Measurements from ENCODE around the gene B3GNT7.

Gene B3GNT7

DNA sequence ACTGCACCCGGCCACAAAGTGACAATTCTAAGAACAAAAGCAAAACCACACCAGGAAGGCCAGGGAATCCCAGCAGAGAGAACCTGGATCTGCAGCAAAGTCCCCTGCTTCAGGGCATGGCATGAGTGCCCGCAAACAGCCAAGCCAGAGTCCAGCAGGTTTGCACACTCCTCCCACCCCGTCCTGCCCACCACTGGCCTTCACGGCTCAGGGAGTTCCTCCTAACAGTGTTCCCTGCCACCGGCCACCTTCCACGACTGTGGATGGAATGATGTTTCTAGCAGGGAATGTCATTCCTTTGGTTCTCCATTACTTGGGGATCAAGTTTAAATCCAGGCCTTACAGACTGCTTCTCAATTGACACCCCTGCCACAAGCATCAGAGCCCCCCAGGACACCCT lies 42.0 kb upstream of the B3GNT7 start:
- H3K9me2 ChIP-seq (replicated peaks; ENCODE audit: insufficient read depth, low read length), result no peaks in the 10 kb centered on the region
- H3K27ac ChIP-seq (ENCODE audit: low read depth, low read length), result no peak overlapping the region
- no peaks in the 10 kb centered on the region for H4K20me1 ChIP-seq (ENCODE audit: low read depth, low read length)
- no peaks in the 10 kb centered on the region for H3K27me3 ChIP-seq (ENCODE audit: low read length)
- peaks cover 4% of the 10 kb centered on the region; the same call in 1 of the 2 replicates for H3F3A ChIP-seq (ENCODE audit: insufficient read depth)
- no peak overlapping the region for H3K4me2 ChIP-seq (ENCODE audit: low read depth, low read length, poor library complexity, severe bottlenecking)
- no peaks in the 10 kb centered on the region for H3K9me3 ChIP-seq (ENCODE audit: insufficient read depth, low read length)
- H3K36me3 ChIP-seq (ENCODE audit: low read length), result no peaks in the 10 kb centered on the region
- H3K9ac ChIP-seq (ENCODE audit: low read length), result no peak overlapping the region
- no peaks in the 10 kb centered on the region for H3K79me2 ChIP-seq (ENCODE audit: insufficient read depth, low read length)
- TF ChIP-seq EZH2phosphoT487 (conservative IDR thresholded peaks at IDR 0.05; ENCODE audit: low read length), result no peak
- TF ChIP-seq, protein P1, sequence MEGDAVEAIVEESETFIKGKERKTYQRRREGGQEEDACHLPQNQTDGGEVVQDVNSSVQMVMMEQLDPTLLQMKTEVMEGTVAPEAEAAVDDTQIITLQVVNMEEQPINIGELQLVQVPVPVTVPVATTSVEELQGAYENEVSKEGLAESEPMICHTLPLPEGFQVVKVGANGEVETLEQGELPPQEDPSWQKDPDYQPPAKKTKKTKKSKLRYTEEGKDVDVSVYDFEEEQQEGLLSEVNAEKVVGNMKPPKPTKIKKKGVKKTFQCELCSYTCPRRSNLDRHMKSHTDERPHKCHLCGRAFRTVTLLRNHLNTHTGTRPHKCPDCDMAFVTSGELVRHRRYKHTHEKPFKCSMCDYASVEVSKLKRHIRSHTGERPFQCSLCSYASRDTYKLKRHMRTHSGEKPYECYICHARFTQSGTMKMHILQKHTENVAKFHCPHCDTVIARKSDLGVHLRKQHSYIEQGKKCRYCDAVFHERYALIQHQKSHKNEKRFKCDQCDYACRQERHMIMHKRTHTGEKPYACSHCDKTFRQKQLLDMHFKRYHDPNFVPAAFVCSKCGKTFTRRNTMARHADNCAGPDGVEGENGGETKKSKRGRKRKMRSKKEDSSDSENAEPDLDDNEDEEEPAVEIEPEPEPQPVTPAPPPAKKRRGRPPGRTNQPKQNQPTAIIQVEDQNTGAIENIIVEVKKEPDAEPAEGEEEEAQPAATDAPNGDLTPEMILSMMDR (IDR thresholded peaks at IDR 0.05; ENCODE audit: insufficient read depth, low read length, poor library complexity, severe bottlenecking), result no peak
- no peak overlapping the region for H2AFZ ChIP-seq (ENCODE audit: low read depth, low read length, severe bottlenecking)
- H3K4me3 ChIP-seq (ENCODE audit: insufficient read depth, low read length, poor library complexity, severe bottlenecking), result no peak overlapping the region

DNA sequence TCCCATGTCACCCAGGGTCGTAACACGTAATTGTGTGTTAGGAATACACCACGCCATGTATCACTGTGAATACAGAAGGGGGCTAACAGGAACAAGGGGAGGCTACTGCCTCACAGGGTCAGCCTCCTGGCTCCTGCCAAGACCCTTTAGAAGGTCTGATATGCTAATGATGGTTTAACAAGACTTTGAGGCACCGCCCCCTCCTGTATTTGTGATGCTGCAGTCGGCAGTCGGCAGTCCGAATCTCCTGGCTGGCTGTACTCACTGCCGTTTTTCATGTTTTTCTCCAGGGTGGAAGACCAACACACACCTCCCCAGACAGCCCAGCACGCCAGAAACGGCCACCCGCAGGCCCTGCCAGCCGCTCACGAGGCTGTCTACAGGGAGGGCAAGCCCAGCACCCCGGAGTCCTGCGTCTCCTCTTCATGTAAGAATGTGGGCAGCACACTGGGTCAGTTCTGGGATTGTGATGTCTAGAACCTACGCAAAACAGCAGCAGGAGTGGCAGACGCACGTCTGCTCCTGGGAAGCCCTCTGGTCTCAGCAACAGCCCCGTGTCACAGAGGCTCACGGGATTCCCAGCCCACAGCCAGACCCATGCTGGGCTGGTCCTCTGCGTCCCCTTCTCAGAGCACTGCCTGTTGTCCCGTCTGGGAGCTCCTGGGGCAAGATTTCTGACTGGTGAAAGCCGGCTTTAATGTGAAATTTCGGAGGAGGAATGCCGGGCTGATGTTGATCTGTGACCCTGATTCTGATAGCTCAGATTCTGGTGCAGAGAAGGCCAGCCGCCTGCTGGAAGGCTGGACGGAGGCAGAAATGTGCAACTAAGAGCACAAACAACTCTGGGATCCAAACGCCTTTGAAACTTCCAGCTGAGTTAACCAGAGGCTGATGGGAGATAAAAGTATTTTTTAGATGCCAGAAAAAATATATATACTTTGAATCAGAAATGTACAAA lies 39.7 kb upstream of the B3GNT7 start:
- TF ChIP-seq, protein P1 (IDR thresholded peaks at IDR 0.05; ENCODE audit: insufficient read depth, low read length, poor library complexity, severe bottlenecking), result no peak
- no peak for TF ChIP-seq EZH2phosphoT487 (conservative IDR thresholded peaks at IDR 0.05; ENCODE audit: low read length)

DNA sequence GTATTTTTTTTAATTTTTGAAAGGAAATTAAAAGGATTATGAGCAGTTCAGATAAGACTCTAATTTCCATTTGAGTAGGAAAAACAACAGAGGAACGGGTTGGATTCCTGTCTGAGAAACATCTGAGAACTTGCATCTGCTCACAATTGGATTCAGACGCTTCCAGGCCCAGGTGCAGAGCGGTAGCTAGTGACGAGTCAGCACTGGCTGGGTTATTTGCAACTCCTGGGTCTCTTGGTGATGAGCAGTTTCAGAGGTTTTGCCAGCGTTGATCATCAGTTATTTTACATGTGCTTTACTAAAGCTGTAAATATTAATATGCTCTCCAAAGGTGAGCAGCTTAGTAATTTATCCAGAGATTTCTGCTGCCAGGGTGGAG lies 39.1 kb upstream of the B3GNT7 start:
- Histone ChIP-seq H2AFZ (ENCODE audit: low read depth, low read length, severe bottlenecking) (no peak overlapping the region), H3K4me2 (ENCODE audit: low read depth, low read length, poor library complexity, severe bottlenecking) (no peak overlapping the region), H3K9me3 (ENCODE audit: insufficient read depth, low read length) (no peaks in the 10 kb centered on the region), H4K20me1 (ENCODE audit: low read depth, low read length) (no peaks in the 10 kb centered on the region), H3F3A (ENCODE audit: insufficient read depth) (peaks cover 4% of the 10 kb centered on the region; the same call in 1 of the 2 replicates), H3K27ac (ENCODE audit: low read depth, low read length) (no peak overlapping the region), H3K9ac (ENCODE audit: low read length) (no peak overlapping the region), H3K79me2 (ENCODE audit: insufficient read depth, low read length) (no peaks in the 10 kb centered on the region), H3K9me2 (replicated peaks; ENCODE audit: insufficient read depth, low read length) (no peaks in the 10 kb centered on the region), H3K4me3 (ENCODE audit: insufficient read depth, low read length, poor library complexity, severe bottlenecking) (no peak overlapping the region), H3K27me3 (ENCODE audit: low read length) (no peaks in the 10 kb centered on the region), H3K36me3 (ENCODE audit: low read length) (no peaks in the 10 kb centered on the region)
- TF ChIP-seq, protein P1 (IDR thresholded peaks at IDR 0.05; ENCODE audit: insufficient read depth, low read length, poor library complexity, severe bottlenecking), result no peak
- TF ChIP-seq EZH2phosphoT487 (conservative IDR thresholded peaks at IDR 0.05; ENCODE audit: low read length), result no peak

More for the DNA sequence above, 39.7 kb upstream of the B3GNT7 start:
- H3K79me2 ChIP-seq (ENCODE audit: insufficient read depth, low read length), result no peaks in the 10 kb centered on the region
- H3K9ac ChIP-seq (ENCODE audit: low read length), result no peak overlapping the region
- no peak overlapping the region for H3K4me2 ChIP-seq (ENCODE audit: low read depth, low read length, poor library complexity, severe bottlenecking)
- H4K20me1 ChIP-seq (ENCODE audit: low read depth, low read length), result no peaks in the 10 kb centered on the region
- H3K36me3 ChIP-seq (ENCODE audit: low read length), result no peaks in the 10 kb centered on the region
- H3F3A ChIP-seq (ENCODE audit: insufficient read depth), result peaks cover 4% of the 10 kb centered on the region; the same call in 1 of the 2 replicates
- no peaks in the 10 kb centered on the region for H3K9me2 ChIP-seq (replicated peaks; ENCODE audit: insufficient read depth, low read length)
- no peaks in the 10 kb centered on the region for H3K27me3 ChIP-seq (ENCODE audit: low read length)
- no peak overlapping the region for H2AFZ ChIP-seq (ENCODE audit: low read depth, low read length, severe bottlenecking)
- no peaks in the 10 kb centered on the region for H3K9me3 ChIP-seq (ENCODE audit: insufficient read depth, low read length)
- H3K4me3 ChIP-seq (ENCODE audit: insufficient read depth, low read length, poor library complexity, severe bottlenecking), result no peak overlapping the region
- H3K27ac ChIP-seq (ENCODE audit: low read depth, low read length), result no peak overlapping the region
